Measurements from ENCODE around the gene ADCY2. TPM values are rescaled to one million over a fixed set of nuclear protein-coding genes. Genes with fewer than 3 reads are reported as not detected.

Gene ADCY2
- total RNA-seq, 1 experiment from 2014 or later, result 0.21 TPM

GRCh38 chr5:7856855-7857254, 460.9 kb downstream of the ADCY2 start:
- Histone ChIP-seq H3K9me3 (replicated peaks) (no peaks in the 10 kb centered on the region), H3K4me3 (no peak overlapping the region), H3K27ac (no peak overlapping the region), H3K4me1 (replicated peaks) (no peaks in the 10 kb centered on the region), H3K27me3 (replicated peaks) (no peaks in the 10 kb centered on the region), H3K36me3 (peaks cover 34% of the 10 kb centered on the region)
- DNase-seq (ENCODE audit: low read depth in 1 of 2, low spot score in 2 of 2), result no peak

- Histone ChIP-seq H3K27ac (no peak overlapping the region), H3K4me3 (no peak overlapping the region), H3K36me3 (peaks cover 39% of the 10 kb centered on the region), H3K4me1 (replicated peaks) (no peaks in the 10 kb centered on the region), H3K27me3 (replicated peaks) (no peaks in the 10 kb centered on the region), H3K9me3 (replicated peaks) (no peaks in the 10 kb centered on the region)
- DNase-seq (ENCODE audit: low read depth in 1 of 2, low spot score in 2 of 2), result no peak
Observed at GRCh38 chr5:7857361-7857760, 461.4 kb downstream of the ADCY2 start.

- no peak overlapping the region for H3K4me3 ChIP-seq
- DNase-seq (ENCODE audit: low read depth in 1 of 2, low spot score in 2 of 2), result no peak
Observed at GRCh38 chr5:7857926-7858632, 462.1 kb downstream of the ADCY2 start.

DNA sequence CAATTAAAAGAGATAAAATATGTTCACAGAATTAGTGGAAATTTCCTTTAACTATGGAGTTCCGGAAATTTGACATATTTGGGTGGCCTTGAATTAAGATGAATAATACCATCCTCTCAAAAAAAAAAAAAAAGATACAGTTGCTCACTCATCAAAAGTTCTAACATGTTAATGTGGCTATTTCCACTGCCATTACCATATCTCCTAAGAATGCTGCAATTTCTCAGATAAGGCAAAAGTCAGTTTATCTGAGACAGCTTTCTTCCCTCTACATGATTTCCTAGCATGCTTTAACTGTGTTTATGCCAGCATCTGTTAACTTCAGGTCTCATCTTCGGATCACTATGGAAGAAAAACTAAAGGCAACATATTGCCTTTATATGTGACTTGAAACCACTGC, 470.3 kb downstream of the ADCY2 start:
- H3K27me3 ChIP-seq (replicated peaks), result no peaks in the 10 kb centered on the region
- no peak for DNase-seq (ENCODE audit: low read depth in 1 of 2, low spot score in 2 of 2)
- H3K9me3 ChIP-seq (replicated peaks), result no peaks in the 10 kb centered on the region
- H3K4me1 ChIP-seq (replicated peaks), result peaks cover 15% of the 10 kb centered on the region; the same call in 1 of the 2 replicates
- H3K36me3 ChIP-seq, result peaks cover 68% of the 10 kb centered on the region
- H3K27ac ChIP-seq, result no peak overlapping the region
- H3K4me3 ChIP-seq, result no peak overlapping the region

More at GRCh38 chr5:7857926-7858632, 462.1 kb downstream of the ADCY2 start:
- H3K9me3 ChIP-seq (replicated peaks), result no peaks in the 10 kb centered on the region
- H3K4me1 ChIP-seq (replicated peaks), result no peaks in the 10 kb centered on the region
- no peaks in the 10 kb centered on the region for H3K27me3 ChIP-seq (replicated peaks)
- H3K36me3 ChIP-seq, result peaks cover 45% of the 10 kb centered on the region
- no peak overlapping the region for H3K27ac ChIP-seq

DNA sequence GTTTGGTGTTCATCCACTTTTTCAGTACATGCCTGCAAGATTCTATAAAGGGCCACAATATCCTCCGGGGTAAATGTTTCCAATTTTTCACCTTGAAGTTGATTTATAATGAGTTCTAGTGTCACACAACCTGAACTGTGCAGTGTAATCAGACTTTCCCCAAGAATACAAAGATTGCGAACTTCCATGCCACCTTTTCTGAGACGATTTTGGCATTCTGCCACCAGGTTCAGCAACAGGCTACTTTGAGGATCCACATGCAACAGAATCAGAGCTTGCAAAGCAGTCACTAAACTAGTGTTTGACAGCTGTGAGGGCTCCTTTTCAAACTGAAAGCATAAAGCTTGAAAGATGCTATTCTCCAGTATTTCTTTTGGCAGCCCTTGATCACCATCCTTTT, 471.3 kb downstream of the ADCY2 start:
- no peak overlapping the region for H3K4me3 ChIP-seq
- no peak for DNase-seq (ENCODE audit: low read depth in 1 of 2, low spot score in 2 of 2)
- H3K9me3 ChIP-seq (replicated peaks), result no peaks in the 10 kb centered on the region
- H3K36me3 ChIP-seq, result peaks cover 69% of the 10 kb centered on the region
- peaks cover 15% of the 10 kb centered on the region; the same call in 1 of the 2 replicates for H3K4me1 ChIP-seq (replicated peaks)
- H3K27ac ChIP-seq, result no peak overlapping the region
- H3K27me3 ChIP-seq (replicated peaks), result no peaks in the 10 kb centered on the region

GRCh38 chr5:7868427-7868772, 472.5 kb downstream of the ADCY2 start:
- peak overlapping the region; percentile 30; the same call in 1 of the 2 replicates for H3K27ac ChIP-seq
- peaks cover 71% of the 10 kb centered on the region for H3K36me3 ChIP-seq
- DNase-seq (ENCODE audit: low read depth in 1 of 2, low spot score in 2 of 2), result no peak
- H3K27me3 ChIP-seq (replicated peaks), result no peaks in the 10 kb centered on the region
- no peaks in the 10 kb centered on the region for H3K9me3 ChIP-seq (replicated peaks)
- H3K4me3 ChIP-seq, result peak overlapping the region; percentile 91
- peaks cover 15% of the 10 kb centered on the region; the same call in 1 of the 2 replicates for H3K4me1 ChIP-seq (replicated peaks)

GRCh38 chr5:7868773-7869473, 473.0 kb downstream of the ADCY2 start, which contains the start of the genes FASTKD3 and MTRR:
FASTKD3 (minus strand) TSS chr5:7869031; CDS start chr5:7868083, 948 bp downstream.
MTRR (plus strand) TSS chr5:7869148; CDS start chr5:7870795, 1,647 bp downstream.
- H3K36me3 ChIP-seq, result peaks cover 71% of the 10 kb centered on the region
- no peaks in the 10 kb centered on the region for H3K9me3 ChIP-seq (replicated peaks)
- DNase-seq (ENCODE audit: low read depth in 1 of 2, low spot score in 2 of 2), result peak; percentile 87 to 96
- peaks cover 15% of the 10 kb centered on the region; the same call in 1 of the 2 replicates for H3K4me1 ChIP-seq (replicated peaks)
- peak within 1 kb of the TSS; percentile 91 for H3K4me3 ChIP-seq
- peak within 1 kb of the TSS; percentile 49 for H3K27ac ChIP-seq
- H3K27me3 ChIP-seq (replicated peaks), result no peaks in the 10 kb centered on the region

- Histone ChIP-seq H3K4me1 (replicated peaks) (peaks cover 15% of the 10 kb centered on the region; the same call in 1 of the 2 replicates), H3K4me3 (peak overlapping the region; percentile 91), H3K27me3 (replicated peaks) (no peaks in the 10 kb centered on the region), H3K27ac (peak overlapping the region; percentile 49), H3K9me3 (replicated peaks) (no peaks in the 10 kb centered on the region), H3K36me3 (peaks cover 74% of the 10 kb centered on the region)
- no peak for DNase-seq (ENCODE audit: low read depth in 1 of 2, low spot score in 2 of 2)
Observed at GRCh38 chr5:7869474-7870136, 473.7 kb downstream of the ADCY2 start.

DNA sequence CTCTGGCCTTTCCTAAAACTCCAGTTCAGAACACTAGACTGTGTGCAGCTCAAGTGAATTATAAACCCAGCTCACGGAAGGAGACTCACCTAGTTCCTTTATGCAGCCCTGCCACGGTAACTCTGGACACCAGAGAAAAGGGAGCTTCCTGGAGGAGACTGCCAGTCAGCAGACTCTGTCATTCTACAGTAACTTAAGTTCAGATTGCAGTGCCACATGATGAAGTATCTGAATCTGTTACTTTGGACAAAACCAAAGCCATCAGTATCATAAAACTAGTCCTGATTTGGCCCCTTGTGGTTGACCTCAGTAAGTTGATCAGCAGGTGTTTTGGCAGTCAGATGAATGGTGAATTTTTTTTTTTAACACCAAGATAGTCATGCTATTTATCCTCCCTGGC, 475.7 kb downstream of the ADCY2 start:
- no peak for DNase-seq (ENCODE audit: low read depth in 1 of 2, low spot score in 2 of 2)
- Histone ChIP-seq H3K27ac (no peak overlapping the region), H3K27me3 (replicated peaks) (no peaks in the 10 kb centered on the region), H3K36me3 (peaks cover 78% of the 10 kb centered on the region), H3K4me3 (no peak overlapping the region), H3K9me3 (replicated peaks) (no peaks in the 10 kb centered on the region), H3K4me1 (replicated peaks) (peaks cover 19% of the 10 kb centered on the region)

- DNase-seq (ENCODE audit: low read depth in 1 of 2, low spot score in 2 of 2), result no peak
- Histone ChIP-seq H3K36me3 (peaks cover 80% of the 10 kb centered on the region), H3K4me1 (replicated peaks) (peaks cover 25% of the 10 kb centered on the region), H3K4me3 (no peak overlapping the region), H3K27ac (no peak overlapping the region), H3K27me3 (replicated peaks) (no peaks in the 10 kb centered on the region), H3K9me3 (replicated peaks) (no peaks in the 10 kb centered on the region)
Observed at GRCh38 chr5:7872517-7873130, 476.7 kb downstream of the ADCY2 start.

DNA sequence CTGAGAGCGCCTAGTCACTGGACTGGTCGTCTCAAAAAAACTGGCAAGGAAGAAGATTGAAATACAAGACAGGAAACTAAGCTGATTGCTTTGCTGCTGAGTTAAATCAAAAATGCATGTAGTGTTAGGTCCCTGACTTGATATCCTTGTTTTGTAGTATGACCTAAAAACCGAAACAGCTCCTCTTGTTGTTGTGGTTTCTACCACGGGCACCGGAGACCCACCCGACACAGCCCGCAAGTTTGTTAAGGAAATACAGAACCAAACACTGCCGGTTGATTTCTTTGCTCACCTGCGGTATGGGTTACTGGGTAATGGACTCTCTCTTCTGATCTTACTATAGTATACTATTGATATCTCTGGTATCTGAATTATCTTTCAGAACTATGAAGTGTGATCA, 477.3 kb downstream of the ADCY2 start:
- H3K4me1 ChIP-seq (replicated peaks), result peaks cover 28% of the 10 kb centered on the region
- no peaks in the 10 kb centered on the region for H3K27me3 ChIP-seq (replicated peaks)
- H3K9me3 ChIP-seq (replicated peaks), result no peaks in the 10 kb centered on the region
- no peak overlapping the region for H3K4me3 ChIP-seq
- no peak overlapping the region for H3K27ac ChIP-seq
- DNase-seq (ENCODE audit: low read depth in 1 of 2, low spot score in 2 of 2), result no peak
- peaks cover 86% of the 10 kb centered on the region for H3K36me3 ChIP-seq

DNA sequence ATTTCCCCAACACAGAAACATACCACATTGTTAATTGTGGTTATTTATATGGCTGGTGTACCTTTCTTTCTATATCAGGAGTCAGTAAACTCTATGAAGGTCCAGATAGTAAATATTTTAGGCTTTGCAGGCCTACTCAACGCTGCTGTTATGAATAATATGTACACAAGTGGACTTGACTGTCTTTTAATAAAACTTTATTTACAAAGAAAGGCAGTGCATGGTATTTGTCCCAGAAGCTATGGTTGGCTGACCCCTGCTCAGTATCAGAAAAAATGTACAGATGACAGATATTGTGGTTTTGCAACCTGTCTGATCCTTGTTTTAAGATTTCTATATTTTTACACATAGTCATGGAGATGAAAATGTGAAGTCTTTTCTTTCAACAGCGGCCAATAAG, 478.7 kb downstream of the ADCY2 start:
- DNase-seq (ENCODE audit: low read depth in 1 of 2, low spot score in 2 of 2), result no peak
- Histone ChIP-seq H3K27me3 (replicated peaks) (no peaks in the 10 kb centered on the region), H3K9me3 (replicated peaks) (no peaks in the 10 kb centered on the region), H3K4me1 (replicated peaks) (peaks cover 32% of the 10 kb centered on the region), H3K4me3 (no peak overlapping the region), H3K27ac (no peak overlapping the region), H3K36me3 (peaks cover 90% of the 10 kb centered on the region)

GRCh38 chr5:7875151-7875550, 479.2 kb downstream of the ADCY2 start:
- Histone ChIP-seq H3K27ac (no peak overlapping the region), H3K36me3 (peaks cover 95% of the 10 kb centered on the region), H3K4me3 (no peak overlapping the region), H3K27me3 (replicated peaks) (no peaks in the 10 kb centered on the region), H3K9me3 (replicated peaks) (no peaks in the 10 kb centered on the region), H3K4me1 (replicated peaks) (peaks cover 28% of the 10 kb centered on the region)
- no peak for DNase-seq (ENCODE audit: low read depth in 1 of 2, low spot score in 2 of 2)

Measured in SJSA1 (cell line).